IPS-11a (cell line): Measurements from ENCODE around the gene ABHD8.

Experiments used
- H3K4me3 ChIP-seq: one replicate; pipeline ENCODE4 v1.5.1; 2013; ENCODE audit warnings: low read depth, low read length, control low read depth

Gene ABHD8

DNA sequence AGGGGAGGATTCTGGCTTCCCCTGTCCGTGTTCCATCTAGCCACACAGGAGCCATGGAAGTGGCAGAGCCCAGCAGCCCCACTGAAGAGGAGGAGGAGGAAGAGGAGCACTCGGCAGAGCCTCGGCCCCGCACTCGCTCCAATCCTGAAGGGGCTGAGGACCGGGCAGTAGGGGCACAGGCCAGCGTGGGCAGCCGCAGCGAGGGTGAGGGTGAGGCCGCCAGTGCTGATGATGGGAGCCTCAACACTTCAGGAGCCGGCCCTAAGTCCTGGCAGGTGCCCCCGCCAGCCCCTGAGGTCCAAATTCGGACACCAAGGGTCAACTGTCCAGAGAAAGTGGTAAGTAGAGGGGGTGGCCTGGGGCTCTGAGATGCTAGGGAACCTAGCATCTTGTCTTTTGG, 34.5 kb downstream of the ABHD8 start:
- no peak overlapping the region for H3K4me3 ChIP-seq

DNA sequence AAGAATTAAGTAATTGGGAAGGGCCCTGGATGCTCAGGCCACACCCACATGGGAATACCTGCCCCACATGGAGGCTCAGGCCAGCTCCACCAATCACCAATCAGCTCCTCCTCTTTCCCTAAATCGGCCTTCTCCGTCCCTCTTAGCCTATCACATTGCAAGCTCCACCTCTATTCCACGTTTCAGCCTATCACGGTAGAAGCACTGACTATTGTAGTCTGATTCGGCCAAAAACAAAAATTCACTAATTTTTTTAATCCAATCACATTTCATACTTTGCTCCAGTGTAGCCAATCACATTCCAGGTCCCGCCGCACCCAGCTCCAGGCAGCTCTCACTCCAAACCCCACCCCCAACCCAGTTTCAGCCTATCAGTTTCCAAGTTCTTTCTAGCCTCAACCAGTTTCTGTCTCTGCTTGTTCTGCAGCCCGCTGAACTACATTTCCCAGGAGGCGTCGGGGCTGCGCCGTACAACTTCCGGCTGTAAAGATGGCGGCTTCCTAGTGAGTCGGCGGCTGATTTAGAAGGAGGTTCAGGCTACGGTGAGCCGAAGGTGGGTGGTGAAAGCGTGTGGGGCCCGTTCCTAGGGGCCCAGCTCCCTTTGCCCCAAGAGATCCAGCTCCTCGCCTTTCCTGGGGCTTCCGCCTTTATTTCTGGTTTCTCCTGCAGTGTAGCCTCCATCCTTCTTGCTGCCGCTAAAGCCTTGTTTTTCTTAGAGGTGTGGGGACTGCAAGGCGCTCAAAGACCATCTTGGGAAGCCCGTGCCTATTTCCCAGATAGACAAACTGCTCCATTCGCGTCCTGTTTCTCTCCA, 36.0 kb downstream of the ABHD8 start, which contains the start of gene BABAM1:
BABAM1 (plus strand) TSS at position 469 of the 814 bp plus-strand sequence. CDS start 1,364 bp downstream, outside the sequence.
- H3K4me3 ChIP-seq = peak within 1 kb of the TSS; percentile 82

DNA sequence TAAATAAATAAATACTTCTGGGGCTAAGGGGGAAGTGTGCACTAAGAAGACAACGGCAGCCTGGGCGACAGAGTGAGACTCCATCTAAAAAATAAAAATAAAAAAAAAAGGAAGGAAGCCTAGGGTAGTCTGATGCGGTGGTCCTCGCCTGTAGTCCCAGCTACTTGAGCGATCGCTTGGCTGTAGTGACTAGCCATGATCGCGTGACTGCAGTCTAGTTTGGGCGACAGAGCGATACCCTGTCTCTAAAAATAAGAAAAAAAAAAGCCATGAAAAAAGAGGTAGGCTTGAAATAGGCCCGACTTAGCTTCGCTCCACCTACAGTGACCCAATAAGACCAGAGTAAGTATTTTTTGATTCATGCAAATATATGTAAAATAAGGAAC, 36.6 kb downstream of the ABHD8 start:
- H3K4me3 ChIP-seq = no peak overlapping the region

DNA sequence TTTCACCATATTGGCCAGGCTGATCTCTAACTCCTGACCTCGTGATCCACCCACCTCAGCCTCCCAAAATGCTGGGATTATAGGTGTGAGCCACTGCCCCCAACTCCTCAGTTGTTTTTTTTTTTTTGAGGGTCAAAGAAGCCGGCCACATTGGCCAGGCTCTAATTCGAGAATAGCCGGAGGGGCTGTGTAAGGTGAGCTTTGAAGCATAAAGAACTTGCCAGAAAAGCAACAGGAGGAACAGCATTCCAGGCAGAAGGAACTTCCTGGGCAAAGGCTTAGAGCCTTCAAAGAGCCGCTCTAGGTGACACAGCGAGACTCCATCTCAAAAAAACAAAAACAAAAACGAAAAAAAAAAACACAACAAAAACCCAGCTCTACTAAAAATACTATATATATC, 37.2 kb downstream of the ABHD8 start:
- no peak overlapping the region for H3K4me3 ChIP-seq

DNA sequence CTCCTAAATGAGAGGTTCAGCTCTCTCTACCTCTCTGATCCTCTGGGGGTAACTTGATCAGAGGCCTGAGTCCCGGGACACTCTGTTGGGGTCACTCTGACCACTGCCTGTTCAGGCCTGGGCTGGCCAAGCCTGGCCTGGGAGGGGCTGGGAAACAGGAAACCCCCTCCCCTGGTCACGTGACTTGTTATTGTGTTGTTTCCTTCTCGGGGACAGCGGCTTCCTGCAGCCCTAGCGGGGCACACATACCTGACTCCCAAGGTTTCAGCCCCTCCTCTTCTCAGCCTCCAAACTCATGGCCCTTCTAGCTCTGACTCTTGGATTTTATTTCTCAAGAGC, 38.6 kb downstream of the ABHD8 start, which contains the start of gene USHBP1:
USHBP1 (minus strand) TSS at position 105 of the 339 bp plus-strand sequence. CDS start 446 bp downstream, outside the sequence.
- H3K4me3 ChIP-seq = no peak within 1 kb of the TSS

DNA sequence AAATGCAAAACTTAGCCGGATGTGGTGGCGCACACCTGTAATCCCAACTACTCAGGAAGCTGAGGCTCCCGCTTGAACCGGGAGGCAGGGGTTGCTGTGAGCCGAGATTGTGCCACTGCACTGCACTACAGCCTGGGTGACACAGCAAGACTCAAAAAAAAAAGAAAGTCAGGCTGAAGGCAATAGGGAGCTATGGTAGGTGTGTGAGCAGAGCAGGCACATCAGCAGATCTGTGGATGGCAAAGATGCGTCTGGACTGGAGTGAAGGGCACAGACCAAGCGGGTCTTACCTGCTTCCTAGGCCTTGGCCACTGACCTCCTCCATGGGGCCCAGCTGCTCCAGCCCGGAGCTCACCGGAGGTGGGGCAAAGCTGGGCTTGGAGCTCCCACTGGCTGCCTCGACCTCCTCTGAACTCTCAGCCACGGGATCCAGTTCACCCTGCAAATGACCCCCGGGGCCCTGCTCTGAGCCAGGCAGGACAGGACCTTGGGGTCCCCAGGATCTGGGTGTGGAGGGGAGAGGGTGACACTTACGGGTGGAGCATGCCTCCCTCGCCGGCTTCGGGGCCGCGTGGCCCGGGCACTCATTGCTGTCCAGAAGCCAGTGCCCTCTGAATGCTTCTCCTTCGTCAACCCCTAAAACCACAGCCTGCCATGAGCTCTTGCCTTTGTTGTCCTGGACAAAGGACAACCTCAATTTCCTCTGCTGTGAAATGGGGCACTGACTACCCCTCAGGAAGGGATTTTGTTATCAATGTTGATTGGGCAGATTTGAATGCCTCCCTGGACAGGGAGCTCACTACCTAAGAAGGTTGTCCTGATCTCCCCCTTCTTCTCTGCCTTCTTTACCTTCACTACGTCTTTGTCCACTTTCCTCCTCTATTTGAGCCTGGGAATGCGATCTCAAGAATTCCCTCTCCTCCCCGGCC, 39.2 kb downstream of the ABHD8 start:
- no peak overlapping the region for H3K4me3 ChIP-seq

DNA sequence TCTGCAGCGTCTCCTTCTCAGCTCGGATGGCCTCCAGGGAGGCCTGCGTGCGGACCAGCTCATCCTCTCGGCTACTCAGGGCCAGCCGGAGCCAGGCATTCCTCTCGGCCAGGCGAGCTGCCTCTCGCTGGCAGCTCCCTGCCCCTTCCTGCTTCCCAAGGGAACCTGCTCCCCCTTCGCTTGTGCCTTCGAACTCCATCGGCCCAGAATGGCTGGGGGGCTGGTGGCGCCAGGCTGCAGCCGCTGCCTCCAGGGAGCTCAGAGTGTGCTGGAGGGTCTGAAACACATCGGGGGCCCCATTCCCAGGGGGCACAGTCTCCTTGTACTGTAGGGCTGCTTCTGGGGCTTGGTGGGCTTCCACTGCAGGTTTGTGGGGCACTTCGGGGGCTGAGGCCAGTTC, 40.7 kb downstream of the ABHD8 start:
- no peak overlapping the region for H3K4me3 ChIP-seq

DNA sequence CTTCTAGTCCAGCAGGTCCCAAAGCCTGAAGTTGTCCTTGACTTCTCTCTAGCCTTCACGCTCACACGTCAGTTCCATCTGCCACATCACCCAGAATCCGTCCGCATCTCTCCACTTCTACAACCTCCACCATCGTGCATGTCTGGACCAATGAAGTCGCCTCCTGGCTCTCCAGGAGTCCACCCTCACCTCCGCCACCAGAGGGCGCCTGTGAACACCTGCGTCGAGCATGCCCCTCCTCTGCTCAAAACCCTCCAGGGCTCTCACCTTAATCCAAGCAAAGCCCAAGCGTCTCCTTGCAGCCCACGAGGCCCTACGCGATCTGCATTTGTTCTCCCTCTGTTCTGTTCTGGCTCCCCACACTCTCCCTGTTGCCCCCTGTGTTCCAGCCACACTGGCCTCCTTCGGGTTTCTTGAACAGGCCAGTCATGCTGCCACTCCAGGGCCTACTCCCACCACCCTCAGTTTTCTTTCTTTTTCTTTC, 42.3 kb downstream of the ABHD8 start:
- H3K4me3 ChIP-seq = no peak overlapping the region

DNA sequence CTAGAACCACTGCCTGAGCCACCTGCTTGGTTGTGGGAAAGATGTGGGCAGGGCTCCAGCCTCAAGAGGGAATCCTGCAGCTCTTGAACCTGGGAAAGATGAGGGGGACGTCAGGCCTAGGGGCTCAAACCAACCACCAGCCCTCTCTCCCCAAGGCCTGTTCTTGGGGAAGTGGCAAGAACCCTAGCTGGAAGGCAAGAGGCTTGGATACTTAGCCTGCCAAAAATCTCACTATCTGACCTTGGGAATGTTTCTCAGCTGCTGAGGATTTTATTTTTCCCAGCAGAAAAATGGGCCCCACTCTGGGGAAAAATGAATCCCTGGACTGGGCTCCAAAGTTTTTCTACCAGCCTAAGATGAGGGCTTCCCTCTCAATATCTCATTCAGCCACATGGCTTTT, 43.3 kb downstream of the ABHD8 start:
- H3K4me3 ChIP-seq = no peak overlapping the region

DNA sequence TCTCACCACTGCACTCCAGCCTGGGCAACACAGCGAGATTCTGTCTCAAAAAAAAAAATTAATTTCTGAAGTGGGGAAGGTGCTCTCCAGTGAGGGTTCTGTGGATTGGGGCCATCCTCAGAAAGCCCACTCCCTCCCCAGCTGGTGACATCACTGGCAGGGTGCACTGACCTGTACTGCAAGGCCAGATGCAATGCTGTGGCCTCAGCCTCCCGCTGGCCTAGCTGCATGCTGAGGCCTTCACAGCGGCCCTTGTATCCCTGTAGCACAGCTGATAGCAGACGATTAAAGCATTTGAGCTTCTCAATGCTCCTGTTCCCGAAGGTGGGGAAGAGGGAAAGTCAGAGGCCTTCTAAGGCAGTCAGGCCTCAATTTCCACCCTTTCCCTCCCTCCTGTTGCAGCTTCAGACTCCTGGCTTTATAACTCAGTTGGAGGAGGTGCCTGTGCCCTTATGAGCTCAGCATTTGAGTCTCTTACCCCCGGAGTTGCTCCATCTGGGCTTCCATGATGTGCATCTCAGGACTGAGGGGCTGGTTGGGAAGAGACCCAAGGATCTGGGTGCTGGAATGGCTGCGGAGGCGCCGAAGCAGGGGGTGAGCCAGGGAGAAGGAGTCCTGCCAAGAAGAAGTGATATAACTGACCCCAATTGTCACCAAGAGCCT, 44.0 kb downstream of the ABHD8 start:
- no peak overlapping the region for H3K4me3 ChIP-seq

DNA sequence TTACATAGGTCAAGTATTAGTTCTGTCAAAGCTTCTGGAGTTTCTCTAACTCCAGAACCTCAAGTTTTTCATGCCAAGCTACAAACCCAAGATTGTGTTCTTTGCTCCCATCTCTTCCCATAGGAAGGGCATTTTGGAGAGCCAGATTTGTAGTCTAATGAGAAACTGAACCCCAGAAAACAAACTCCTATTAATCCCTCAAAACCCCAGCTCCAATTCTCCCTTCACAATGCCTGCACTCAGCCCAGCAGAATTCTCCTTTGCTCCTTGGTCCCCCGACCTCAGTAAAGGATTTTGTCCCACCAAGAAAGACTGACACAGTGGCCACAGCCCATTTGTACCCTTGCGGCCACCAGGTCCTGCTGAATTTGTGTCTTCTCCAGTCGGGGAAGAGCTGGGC, 47.1 kb downstream of the ABHD8 start:
- H3K4me3 ChIP-seq = no peak overlapping the region

DNA sequence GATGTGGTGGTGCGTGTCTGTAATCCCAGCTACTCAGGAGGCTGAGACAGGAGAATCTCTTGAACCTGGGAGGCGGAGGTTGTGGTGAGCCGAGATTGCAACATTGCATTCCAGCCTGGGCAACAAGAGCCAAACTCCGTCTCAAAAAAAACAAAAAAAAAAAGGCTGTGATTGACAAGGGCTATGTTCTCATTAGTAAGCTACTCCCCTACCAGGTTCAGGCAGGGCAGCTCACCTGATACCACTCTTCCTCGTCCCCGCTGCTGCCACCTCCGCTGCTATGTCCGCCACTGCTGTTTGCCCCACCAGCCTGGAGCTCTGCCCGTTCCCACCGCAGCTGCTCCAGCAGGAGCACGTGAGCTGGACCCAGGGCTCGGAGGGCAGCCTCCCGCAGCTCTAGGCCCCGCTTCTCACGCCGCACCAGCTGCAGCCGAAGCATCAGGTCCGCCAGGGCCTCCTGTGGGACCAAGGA, 48.0 kb downstream of the ABHD8 start:
- H3K4me3 ChIP-seq = no peak overlapping the region

DNA sequence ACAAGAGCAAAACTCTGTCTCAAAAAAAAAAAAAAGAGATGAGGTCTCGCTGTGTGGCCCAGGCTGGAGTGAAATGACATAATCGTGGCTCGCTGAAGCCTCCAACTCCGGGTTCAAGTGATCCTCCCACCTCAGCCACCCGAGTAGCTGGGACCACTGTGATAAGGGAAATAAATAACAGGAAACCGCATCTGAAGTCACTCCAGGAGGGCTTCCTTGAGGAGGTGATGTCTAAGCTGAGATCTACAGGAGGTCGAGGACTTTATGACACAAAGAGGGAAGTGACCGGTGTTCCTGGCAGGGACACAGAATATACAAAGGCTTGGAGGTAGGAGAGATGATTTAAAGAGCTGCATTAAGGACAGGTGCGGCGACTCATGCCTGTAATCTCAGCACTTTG, 48.6 kb downstream of the ABHD8 start:
- no peak overlapping the region for H3K4me3 ChIP-seq

DNA sequence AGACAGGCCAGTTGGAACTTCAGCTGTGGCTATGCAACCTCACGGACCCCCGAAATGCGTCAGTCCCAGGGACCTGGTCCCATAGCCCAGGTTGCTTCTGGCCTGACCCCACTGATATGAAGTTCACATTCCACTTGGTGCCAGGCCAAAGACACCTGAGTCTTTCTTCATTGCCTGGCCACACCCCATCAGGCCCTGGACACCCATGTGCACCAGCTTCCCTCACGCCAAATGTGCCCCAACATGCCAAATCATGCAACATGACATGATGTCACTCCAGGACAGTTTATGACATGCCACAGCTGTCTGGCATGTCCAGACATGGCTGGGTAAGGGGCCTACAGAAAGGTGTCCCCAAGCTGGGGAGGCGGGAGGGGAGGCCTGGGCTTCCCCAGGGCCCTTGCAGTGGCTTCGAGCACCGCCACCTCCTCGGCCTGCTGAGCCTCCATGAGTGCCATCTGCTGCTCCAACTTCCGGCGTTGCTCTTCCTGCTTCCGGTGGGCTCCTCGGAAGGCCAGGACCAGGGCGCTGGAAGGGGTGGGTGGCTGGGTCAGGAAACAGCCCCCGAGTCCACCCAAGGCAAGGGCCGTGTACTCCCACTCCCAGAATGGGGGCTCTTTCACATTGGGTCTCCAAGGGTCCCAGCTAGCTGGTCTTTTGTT, 53.2 kb downstream of the ABHD8 start:
- H3K4me3 ChIP-seq = no peak overlapping the region

DNA sequence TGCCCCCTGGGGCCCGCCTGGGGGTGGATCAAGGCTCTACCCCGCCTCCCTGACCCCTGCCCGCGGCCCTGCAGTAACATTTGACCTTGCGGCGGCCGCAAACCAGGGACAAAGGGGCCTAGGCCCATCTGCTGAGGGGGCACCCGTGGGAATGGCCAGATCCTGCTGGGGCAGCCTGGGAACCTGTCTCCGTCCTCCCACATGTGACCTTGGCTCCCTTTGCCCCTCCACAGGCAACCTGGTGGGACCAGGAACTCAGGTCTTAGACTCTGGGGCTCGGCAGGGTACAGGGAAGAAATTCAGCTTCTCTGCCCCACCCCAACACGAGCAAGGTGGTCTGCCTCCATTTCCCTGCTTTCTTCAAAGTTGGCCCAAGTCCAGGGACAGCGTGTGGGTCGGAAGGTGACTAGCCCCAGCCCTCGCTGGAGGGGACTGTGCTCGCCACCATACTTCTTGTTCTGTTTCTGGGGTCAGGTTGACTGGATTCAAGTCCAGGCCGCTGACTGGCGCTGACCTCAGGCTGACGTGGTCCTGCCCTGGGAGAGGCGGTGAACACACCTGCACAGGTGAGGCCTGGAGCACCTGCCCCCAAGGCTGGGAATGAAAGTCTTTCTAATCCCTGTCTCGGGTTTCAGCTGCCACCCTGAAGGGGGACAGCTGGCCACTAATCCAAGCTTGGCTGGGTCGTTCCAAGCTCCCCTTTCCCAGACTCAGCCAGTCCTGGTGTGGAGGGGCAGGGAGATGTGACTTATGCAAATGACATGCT, 55.0 kb downstream of the ABHD8 start:
- H3K4me3 ChIP-seq = no peak overlapping the region

DNA sequence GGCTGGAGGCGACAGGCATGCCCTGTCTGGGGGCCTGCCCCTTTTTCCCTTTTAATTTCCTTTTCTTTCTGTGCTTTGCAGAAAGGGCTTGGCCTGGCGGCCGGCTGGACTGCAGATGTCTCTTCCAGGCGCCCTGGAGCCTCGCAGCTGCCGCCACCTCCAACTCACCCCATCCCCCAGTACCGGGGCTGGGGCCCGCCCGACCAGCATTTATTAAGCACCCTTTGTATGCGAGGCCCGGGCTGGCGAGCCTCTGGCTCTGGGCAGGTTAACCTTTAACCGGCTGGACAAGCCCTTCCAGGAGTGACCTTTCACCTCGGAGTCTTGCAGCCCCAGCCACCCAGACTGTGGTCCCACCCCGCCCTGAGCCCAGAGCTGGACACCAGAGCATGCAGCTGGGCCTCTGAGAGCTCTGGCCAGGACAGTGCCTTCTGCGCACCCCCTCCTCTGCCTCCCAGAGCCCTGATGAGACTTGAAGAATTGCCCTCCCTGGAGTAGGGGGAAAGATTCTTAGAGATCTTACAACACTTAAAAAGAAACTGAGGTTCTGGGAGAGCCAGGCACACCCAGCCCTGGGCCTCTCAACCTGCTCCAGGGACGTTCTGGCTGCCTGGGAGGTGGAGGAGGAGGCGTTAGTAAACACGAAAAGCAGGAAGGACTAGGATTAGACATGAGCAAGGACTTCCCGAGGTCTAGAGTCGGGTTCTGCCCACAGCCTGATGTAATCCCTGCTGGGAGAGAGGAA, 56.4 kb downstream of the ABHD8 start:
- H3K4me3 ChIP-seq = peak overlapping the region; percentile 13

DNA sequence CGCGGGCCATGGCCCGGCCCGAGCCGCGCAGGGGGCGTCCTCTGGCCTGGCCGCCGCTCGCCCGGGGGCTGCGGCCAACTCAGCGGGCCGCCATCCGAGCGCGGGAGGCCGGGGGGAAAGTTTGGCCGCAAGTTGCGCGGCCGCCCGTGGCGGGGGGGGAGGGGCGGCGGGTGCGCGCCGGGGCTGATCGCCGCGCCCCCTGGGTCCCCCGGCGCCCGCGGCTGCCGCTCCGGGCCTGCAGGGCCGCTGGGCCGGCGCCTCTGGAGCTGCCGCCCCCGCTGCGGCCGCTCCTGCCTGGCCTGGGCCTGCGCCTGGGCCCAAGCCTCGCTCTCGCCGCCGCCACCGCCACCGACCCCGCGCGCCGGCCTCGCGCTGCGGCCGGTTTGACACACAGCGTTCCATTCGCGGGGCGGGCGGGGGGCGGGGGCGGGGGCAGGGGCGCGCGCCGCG, 57.7 kb downstream of the ABHD8 start, which contains the start of gene NR2F6:
NR2F6 (minus strand) TSS at position 385 of the 450 bp plus-strand sequence. CDS start 699 bp downstream, outside the sequence.
- H3K4me3 ChIP-seq = peak within 1 kb of the TSS; percentile 87

DNA sequence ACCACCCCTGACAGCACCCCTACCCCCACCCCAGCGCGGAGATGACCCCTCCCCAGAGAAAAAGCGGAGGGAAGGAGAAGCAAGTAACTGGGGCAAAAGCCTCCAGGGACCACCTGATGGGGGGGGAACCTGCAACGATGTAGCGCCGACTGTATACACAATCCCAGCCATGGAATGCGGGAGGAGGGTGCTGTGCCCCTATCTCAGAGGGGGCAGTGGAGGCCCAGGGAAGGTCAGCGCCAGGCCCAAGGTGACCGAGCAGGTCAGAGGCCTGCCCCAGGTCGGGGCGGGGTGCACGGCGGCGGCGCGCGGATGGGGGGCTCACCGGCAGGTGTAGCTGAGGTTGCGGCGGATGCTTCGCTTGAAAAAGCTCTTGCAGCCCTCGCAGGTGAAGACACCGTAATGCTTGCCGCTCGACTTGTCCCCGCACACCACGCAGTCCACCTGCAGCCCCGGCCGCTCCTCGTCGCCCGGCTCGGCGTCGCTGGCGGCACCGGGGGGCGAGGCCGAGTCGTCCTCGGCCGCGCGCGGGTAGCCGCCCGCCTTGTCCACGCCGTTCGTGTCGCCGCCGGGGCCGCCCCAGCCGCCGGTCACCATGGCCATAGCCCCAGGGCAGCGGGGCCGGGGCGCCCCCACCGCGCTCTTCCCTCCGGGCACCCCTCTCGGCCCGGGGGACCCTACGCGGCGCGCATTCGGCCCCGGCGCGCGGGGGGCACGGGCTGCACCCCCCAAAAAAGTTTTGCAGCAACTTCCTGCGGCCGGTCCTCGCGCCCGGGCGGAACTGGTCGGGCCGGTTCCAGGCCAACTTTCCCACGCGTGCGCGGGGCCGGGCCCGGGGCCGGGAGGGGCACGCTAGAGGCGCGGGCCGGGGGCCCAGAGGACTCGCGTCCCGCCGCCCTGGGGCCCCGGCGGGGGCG, 58.3 kb downstream of the ABHD8 start:
- peak overlapping the region; percentile 87 for H3K4me3 ChIP-seq
